GM19372 (cell line): Measurements from ENCODE around the gene FGF16.
"Not testable (repeated sequence)": the region's sequence is repeated elsewhere in the genome, so short reads cannot be mapped to it uniquely, and the experiment has no call there.

ENCODE experiments used
- ATAC-seq: cut with Tn5 transposase; IDR thresholded peaks from one replicate; pipeline ENCODE4 v1.9.1; 2021; ENCODE audit warnings: mild to moderate bottlenecking, low read depth, moderate library complexity; ENCODE audit not compliant: unreplicated experiment

Gene FGF16

GRCh38 chrX:77446908-77447652 is at the start of gene FGF16:
FGF16 (plus strand) TSS chrX:77447389; CDS start chrX:77447675, 286 bp downstream.
- no peak for ATAC-seq

GRCh38 chrX:77398330-77398954 is 48.7 kb upstream of the FGF16 start:
- ATAC-seq: no peak

- ATAC-seq: no peak
Measured at GRCh38 chrX:77404419-77404818, 42.8 kb upstream of the FGF16 start.

GRCh38 chrX:77407821-77408220 is 39.4 kb upstream of the FGF16 start:
- ATAC-seq: not testable (repeated sequence)

- no peak for ATAC-seq
Measured at GRCh38 chrX:77412631-77413030, 34.6 kb upstream of the FGF16 start.

GRCh38 chrX:77415161-77415560 is 32.0 kb upstream of the FGF16 start:
- no peak for ATAC-seq

- no peak for ATAC-seq
Measured at GRCh38 chrX:77415882-77416281, 31.3 kb upstream of the FGF16 start.

- no peak for ATAC-seq
Measured at GRCh38 chrX:77422891-77423648, 24.1 kb upstream of the FGF16 start.

GRCh38 chrX:77426811-77427210 is 20.4 kb upstream of the FGF16 start:
- ATAC-seq: no peak

- ATAC-seq: no peak
Measured at GRCh38 chrX:77427611-77428010, 19.6 kb upstream of the FGF16 start.

- ATAC-seq: no peak
Measured at GRCh38 chrX:77428551-77428950, 18.6 kb upstream of the FGF16 start.

GRCh38 chrX:77431227-77431626 is 16.0 kb upstream of the FGF16 start:
- no peak for ATAC-seq

- no peak for ATAC-seq
Measured at GRCh38 chrX:77433001-77433400, 14.2 kb upstream of the FGF16 start.

- ATAC-seq: no peak
Measured at GRCh38 chrX:77434962-77435361, 12.2 kb upstream of the FGF16 start.

- no peak for ATAC-seq
Measured at GRCh38 chrX:77436271-77436670, 10.9 kb upstream of the FGF16 start.

GRCh38 chrX:77436682-77437081 is 10.5 kb upstream of the FGF16 start:
- ATAC-seq: no peak

- no peak for ATAC-seq
Measured at GRCh38 chrX:77440330-77440729, 6.9 kb upstream of the FGF16 start.

- no peak for ATAC-seq
Measured at GRCh38 chrX:77441033-77441432, 6.2 kb upstream of the FGF16 start.

- no peak for ATAC-seq
Measured at GRCh38 chrX:77441479-77441878, 5.7 kb upstream of the FGF16 start.

GRCh38 chrX:77442728-77443127 is 4.5 kb upstream of the FGF16 start:
- ATAC-seq: no peak

GRCh38 chrX:77444075-77444474 is 3.1 kb upstream of the FGF16 start:
- no peak for ATAC-seq
